PC-9 (cell line): ENCODE measurements around the gene HK3.

Source experiments
- EZH2 ChIP-seq: fragments of 200-600 bp; sonication (generic); IDR thresholded peaks from 2 replicates; pipeline ENCODE4 v1.8.0; 2017; ENCODE audit warnings: antibody characterized with exemption, low read depth
- TF ChIP-seq, protein P1 (sequence below): fragments of 200-600 bp; sonication (generic); conservative IDR thresholded peaks from 2 replicates; pipeline ENCODE4 v1.6.1; 2017; ENCODE audit warnings: mixed run types, antibody characterized with exemption, mild to moderate bottlenecking, moderate library complexity

GRCh38 chr5:176843673-176844072, 55.5 kb downstream of the HK3 start:
- TF ChIP-seq EZH2, result no peak
- TF ChIP-seq, protein P1, sequence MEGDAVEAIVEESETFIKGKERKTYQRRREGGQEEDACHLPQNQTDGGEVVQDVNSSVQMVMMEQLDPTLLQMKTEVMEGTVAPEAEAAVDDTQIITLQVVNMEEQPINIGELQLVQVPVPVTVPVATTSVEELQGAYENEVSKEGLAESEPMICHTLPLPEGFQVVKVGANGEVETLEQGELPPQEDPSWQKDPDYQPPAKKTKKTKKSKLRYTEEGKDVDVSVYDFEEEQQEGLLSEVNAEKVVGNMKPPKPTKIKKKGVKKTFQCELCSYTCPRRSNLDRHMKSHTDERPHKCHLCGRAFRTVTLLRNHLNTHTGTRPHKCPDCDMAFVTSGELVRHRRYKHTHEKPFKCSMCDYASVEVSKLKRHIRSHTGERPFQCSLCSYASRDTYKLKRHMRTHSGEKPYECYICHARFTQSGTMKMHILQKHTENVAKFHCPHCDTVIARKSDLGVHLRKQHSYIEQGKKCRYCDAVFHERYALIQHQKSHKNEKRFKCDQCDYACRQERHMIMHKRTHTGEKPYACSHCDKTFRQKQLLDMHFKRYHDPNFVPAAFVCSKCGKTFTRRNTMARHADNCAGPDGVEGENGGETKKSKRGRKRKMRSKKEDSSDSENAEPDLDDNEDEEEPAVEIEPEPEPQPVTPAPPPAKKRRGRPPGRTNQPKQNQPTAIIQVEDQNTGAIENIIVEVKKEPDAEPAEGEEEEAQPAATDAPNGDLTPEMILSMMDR, result no peak
